Measurements from ENCODE around the gene ANKH. TPM values are rescaled to one million over a fixed set of nuclear protein-coding genes. Genes with fewer than 3 reads are reported as not detected.

The ANKH gene
- total and polyA plus RNA-seq, 10 of the 15 experiments (the other 5 are each of a cell fraction or from before 2014, with no cell fraction given) = 2.1 to 43.9 (median 14.4) TPM

DNA sequence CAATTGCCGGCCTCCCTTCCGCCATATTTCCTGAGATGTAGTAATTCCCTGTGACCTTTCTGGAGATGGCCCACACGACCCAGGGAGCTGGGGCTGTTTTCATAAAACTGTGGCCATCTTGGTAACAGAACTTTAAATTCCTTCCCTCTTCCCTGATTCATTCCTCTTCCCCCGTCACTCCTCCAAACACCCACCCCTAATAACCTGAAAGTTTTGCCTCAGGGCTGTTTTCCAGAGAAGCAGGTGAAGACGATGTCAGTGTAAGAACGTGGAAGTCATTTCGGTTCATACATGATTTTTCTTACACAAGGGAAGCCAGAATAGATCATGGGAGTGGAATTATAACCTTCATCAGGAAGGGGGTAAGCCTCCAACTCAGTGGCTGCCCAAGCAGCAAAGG lies 40.6 kb upstream of the ANKH start:
- H3K4me1 ChIP-seq (ENCODE audit: control insufficient read depth, insufficient read depth, low read length) = no peaks in the 10 kb centered on the region
- no peaks in the 10 kb centered on the region; a peak in 1 of 4 replicates for H3K27me3 ChIP-seq (replicated peaks in 1 of 2; ENCODE audit: control insufficient read depth in 2 of 2, insufficient read depth in 2 of 2, low read length in 1 of 2)
- DNase-seq (ENCODE audit: low read depth, low spot score) = no peak
- no peak overlapping the region for H3K9ac ChIP-seq (ENCODE audit: control insufficient read depth, insufficient read depth, low read length)
- no peak for FAIRE-seq
- H3K9me3 ChIP-seq (replicated peaks; ENCODE audit: control insufficient read depth, insufficient read depth, low read length) = no peaks in the 10 kb centered on the region
- H3K36me3 ChIP-seq (ENCODE audit: control insufficient read depth in 2 of 2, insufficient read depth in 2 of 2, low read length in 1 of 2) = no peaks in the 10 kb centered on the region
- RAD21 ChIA-PET (ENCODE audit: unreplicated experiment) = no interaction called here
- H3K4me2 ChIP-seq (ENCODE audit: control insufficient read depth, insufficient read depth) = no peak overlapping the region
- SMC1A ChIA-PET (ENCODE audit: uncharacterized antibody, unreplicated experiment) = no interaction called here
- no peak overlapping the region for H2AFZ ChIP-seq (ENCODE audit: control insufficient read depth, low read depth, low read length)
- WGBS (ENCODE audit: insufficient coverage, insufficient replicate concordance, low lambda C conversion rate, missing lambda C conversion rate) = 62% methylated on average over 7 of the region's 7 CpGs
- no peaks in the 10 kb centered on the region for H3K79me2 ChIP-seq (ENCODE audit: control insufficient read depth, insufficient read depth, low read length)
- in situ Hi-C loops (cut with MboI) (no loop called here), intact Hi-C loops (cut with micrococcal nuclease; ENCODE audit: unreplicated experiment) (no loop called here)
- no peaks in the 10 kb centered on the region for H4K20me1 ChIP-seq (ENCODE audit: control insufficient read depth, insufficient read depth)
- POLR2A ChIA-PET = no interaction called here
- ATAC-seq = no peak
- no TSS peak for BruUV-seq (replicated peaks)
- no peak for TF ChIP-seq MTA3 (IDR thresholded peaks at IDR 0.05; ENCODE audit: borderline replicate concordance, low read length)
- TF ChIP-seq STAT1 (conservative IDR thresholded peaks at IDR 0.05) = no peak
- TF ChIP-seq E2F8 (IDR thresholded peaks at IDR 0.05; ENCODE audit: low read depth, partially characterized antibody) = no peak
- no peak for TF ChIP-seq NFIC (IDR thresholded peaks at IDR 0.05; ENCODE audit: low read depth, low read length)
- no peak for TF ChIP-seq RCOR1 (conservative IDR thresholded peaks at IDR 0.05; ENCODE audit: low read depth, low read length)
- TF ChIP-seq NBN (IDR thresholded peaks at IDR 0.05) = no peak
- no peak for TF ChIP-seq PBX3 (IDR thresholded peaks at IDR 0.05; ENCODE audit: insufficient replicate concordance, low read depth, low read length)
- no peak overlapping the region for H3K4me3 ChIP-seq
- no peak overlapping the region for H3K27ac ChIP-seq (ENCODE audit: control insufficient read depth, insufficient read depth)
- CTCF ChIA-PET = interaction anchor here (0.9 to 1.3 kb wide), 2 partner anchors 98 to 185 kb away, joined by 3 read pairs; no protein-coding TSS in a partner anchor

Data from GM12878 (cell line).